ENCODE results near the gene DOCK11.

- TF ChIP-seq CTCF (IDR thresholded peaks at IDR 0.05) = peak in 7 of 12 donors; percentile 8 to 41 (median 20)
- no peak for TF ChIP-seq POLR2A (IDR thresholded peaks at IDR 0.05)
Observed at GRCh38 chrX:118536687-118537461, 41.3 kb downstream of the DOCK11 start.
